Measurements from ENCODE around the gene STUB1. TPM values are rescaled to one million over a fixed set of nuclear protein-coding genes. Genes with fewer than 3 reads are reported as not detected.

Gene STUB1
- total RNA-seq, 2 experiments from 2014 or later: 72.4 to 85.5 TPM

GRCh38 chr16:708959-709358, 28.7 kb downstream of the STUB1 start:
- no TSS peak for BruUV-seq (replicated peaks)
- no peaks in the 10 kb centered on the region for H3K4me1 ChIP-seq (ENCODE audit: insufficient read depth, low read length, poor library complexity, severe bottlenecking)
- no peaks in the 10 kb centered on the region for H4K20me1 ChIP-seq (ENCODE audit: insufficient read depth, low read length)
- DNase-seq (ENCODE audit: low spot score): no peak
- H3K79me2 ChIP-seq (ENCODE audit: insufficient read depth, low read depth, low read length): no peaks in the 10 kb centered on the region
- H3K36me3 ChIP-seq (ENCODE audit: insufficient read depth, low read length): no peaks in the 10 kb centered on the region
- H3K27ac ChIP-seq (ENCODE audit: low read depth, low read length, poor library complexity, severe bottlenecking): no peak overlapping the region
- H3K9me3 ChIP-seq (ENCODE audit: low read length): no peaks in the 10 kb centered on the region
- ChIA-PET POLR2A (no interaction called here), CTCF (ENCODE audit: unreplicated experiment) (no interaction called here)
- no peaks in the 10 kb centered on the region for H3K9me2 ChIP-seq (ENCODE audit: insufficient read depth, low read length)
- H2AFZ ChIP-seq (ENCODE audit: low read length): no peak overlapping the region
- no peak overlapping the region for H3K4me3 ChIP-seq (ENCODE audit: low read depth, low read length, poor library complexity, severe bottlenecking)
- intact Hi-C loops (cut with micrococcal nuclease; ENCODE audit: unreplicated experiment): no loop called here
- TF ChIP-seq, protein P1, sequence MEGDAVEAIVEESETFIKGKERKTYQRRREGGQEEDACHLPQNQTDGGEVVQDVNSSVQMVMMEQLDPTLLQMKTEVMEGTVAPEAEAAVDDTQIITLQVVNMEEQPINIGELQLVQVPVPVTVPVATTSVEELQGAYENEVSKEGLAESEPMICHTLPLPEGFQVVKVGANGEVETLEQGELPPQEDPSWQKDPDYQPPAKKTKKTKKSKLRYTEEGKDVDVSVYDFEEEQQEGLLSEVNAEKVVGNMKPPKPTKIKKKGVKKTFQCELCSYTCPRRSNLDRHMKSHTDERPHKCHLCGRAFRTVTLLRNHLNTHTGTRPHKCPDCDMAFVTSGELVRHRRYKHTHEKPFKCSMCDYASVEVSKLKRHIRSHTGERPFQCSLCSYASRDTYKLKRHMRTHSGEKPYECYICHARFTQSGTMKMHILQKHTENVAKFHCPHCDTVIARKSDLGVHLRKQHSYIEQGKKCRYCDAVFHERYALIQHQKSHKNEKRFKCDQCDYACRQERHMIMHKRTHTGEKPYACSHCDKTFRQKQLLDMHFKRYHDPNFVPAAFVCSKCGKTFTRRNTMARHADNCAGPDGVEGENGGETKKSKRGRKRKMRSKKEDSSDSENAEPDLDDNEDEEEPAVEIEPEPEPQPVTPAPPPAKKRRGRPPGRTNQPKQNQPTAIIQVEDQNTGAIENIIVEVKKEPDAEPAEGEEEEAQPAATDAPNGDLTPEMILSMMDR (conservative IDR thresholded peaks at IDR 0.05; ENCODE audit: low read length): no peak
- TF ChIP-seq EZH2phosphoT487 (IDR thresholded peaks at IDR 0.05; ENCODE audit: borderline replicate concordance, low read depth, low read length): no peak
- H3K4me2 ChIP-seq (ENCODE audit: low read length): no peak overlapping the region

DNA sequence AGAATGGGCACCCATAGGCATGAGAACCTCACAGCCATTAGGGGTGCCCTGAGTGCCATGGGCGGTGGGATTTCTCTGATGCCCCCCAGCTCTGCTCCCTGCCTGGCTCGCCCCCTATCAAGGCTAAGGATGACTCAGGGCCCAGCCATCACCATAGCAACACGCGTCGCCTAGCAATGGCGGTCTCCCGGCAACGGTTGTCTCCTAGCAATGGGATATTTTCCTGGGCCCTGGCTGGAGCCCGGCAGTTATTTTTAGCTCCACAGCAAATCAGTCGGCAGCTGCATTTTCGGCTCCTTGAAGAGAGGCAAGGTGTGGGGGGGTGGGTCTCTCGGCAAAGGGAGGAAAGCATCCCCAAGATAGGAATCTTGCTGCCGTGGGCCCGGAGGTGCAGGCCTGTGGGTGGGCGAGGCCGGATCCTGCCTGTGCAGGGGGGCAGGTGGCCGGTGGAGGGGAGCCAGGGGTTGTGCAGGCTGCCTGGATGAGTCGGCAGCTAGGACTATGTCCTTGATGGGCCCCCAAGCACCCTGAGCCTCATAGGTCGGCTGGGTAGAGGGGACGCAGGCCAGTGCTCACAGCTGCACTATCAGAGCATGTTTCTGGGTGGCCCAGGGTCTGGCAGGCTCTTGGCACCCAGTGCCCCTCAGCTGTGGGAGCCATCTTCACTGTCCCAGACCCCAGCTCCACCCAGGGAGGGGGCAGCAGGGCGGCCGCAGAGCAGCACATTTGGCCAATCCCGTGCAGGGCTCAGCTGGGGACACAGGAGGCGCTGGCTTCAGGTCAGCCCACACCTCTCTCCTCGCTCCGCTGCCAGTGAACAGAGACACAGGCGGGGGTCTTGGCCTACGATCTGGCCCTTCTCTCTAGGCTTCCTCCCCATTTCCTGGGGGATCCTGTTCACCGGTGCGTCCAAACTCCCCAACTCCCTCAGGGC, 29.6 kb downstream of the STUB1 start:
- no peaks in the 10 kb centered on the region for H4K20me1 ChIP-seq (ENCODE audit: insufficient read depth, low read length)
- ChIA-PET POLR2A (no interaction called here), CTCF (ENCODE audit: unreplicated experiment) (no interaction called here)
- no peak overlapping the region for H2AFZ ChIP-seq (ENCODE audit: low read length)
- intact Hi-C loops (cut with micrococcal nuclease; ENCODE audit: unreplicated experiment): no loop called here
- no peaks in the 10 kb centered on the region for H3K9me2 ChIP-seq (ENCODE audit: insufficient read depth, low read length)
- no peak overlapping the region for H3K4me3 ChIP-seq (ENCODE audit: low read depth, low read length, poor library complexity, severe bottlenecking)
- no peak overlapping the region for H3K4me2 ChIP-seq (ENCODE audit: low read length)
- H3K9me3 ChIP-seq (ENCODE audit: low read length): no peaks in the 10 kb centered on the region
- peaks cover 8% of the 10 kb centered on the region for H3K4me1 ChIP-seq (ENCODE audit: insufficient read depth, low read length, poor library complexity, severe bottlenecking)
- TF ChIP-seq EZH2phosphoT487 (IDR thresholded peaks at IDR 0.05; ENCODE audit: borderline replicate concordance, low read depth, low read length): no peak
- TF ChIP-seq, protein P1 (conservative IDR thresholded peaks at IDR 0.05; ENCODE audit: low read length): no peak
- DNase-seq (ENCODE audit: low spot score): no peak
- H3K27ac ChIP-seq (ENCODE audit: low read depth, low read length, poor library complexity, severe bottlenecking): no peak overlapping the region
- no TSS peak for BruUV-seq (replicated peaks)
- no peaks in the 10 kb centered on the region for H3K36me3 ChIP-seq (ENCODE audit: insufficient read depth, low read length)
- no peaks in the 10 kb centered on the region for H3K79me2 ChIP-seq (ENCODE audit: insufficient read depth, low read depth, low read length)

GRCh38 chr16:710500-711075, 30.4 kb downstream of the STUB1 start:
- no TSS peak for BruUV-seq (replicated peaks)
- CTCF ChIA-PET (ENCODE audit: unreplicated experiment): no interaction called here
- DNase-seq (ENCODE audit: low spot score): no peak

More at GRCh38 chr16:710500-711075, 30.4 kb downstream of the STUB1 start:
- Histone ChIP-seq H3K4me3 (ENCODE audit: low read depth, low read length, poor library complexity, severe bottlenecking) (no peak overlapping the region), H3K27ac (ENCODE audit: low read depth, low read length, poor library complexity, severe bottlenecking) (no peak overlapping the region), H3K79me2 (ENCODE audit: insufficient read depth, low read depth, low read length) (no peaks in the 10 kb centered on the region), H3K9me3 (ENCODE audit: low read length) (no peaks in the 10 kb centered on the region), H3K36me3 (ENCODE audit: insufficient read depth, low read length) (no peaks in the 10 kb centered on the region), H3K9me2 (ENCODE audit: insufficient read depth, low read length) (no peaks in the 10 kb centered on the region), H2AFZ (ENCODE audit: low read length) (no peak overlapping the region), H3K4me1 (ENCODE audit: insufficient read depth, low read length, poor library complexity, severe bottlenecking) (peaks cover 8% of the 10 kb centered on the region), H4K20me1 (ENCODE audit: insufficient read depth, low read length) (no peaks in the 10 kb centered on the region), H3K4me2 (ENCODE audit: low read length) (no peak overlapping the region)
- TF ChIP-seq, protein P1 (conservative IDR thresholded peaks at IDR 0.05; ENCODE audit: low read length): no peak
- no peak for TF ChIP-seq EZH2phosphoT487 (IDR thresholded peaks at IDR 0.05; ENCODE audit: borderline replicate concordance, low read depth, low read length)
- POLR2A ChIA-PET: no interaction called here
- intact Hi-C loops (cut with micrococcal nuclease; ENCODE audit: unreplicated experiment): loop anchor here (1.0 kb wide), 1 partner anchor 75 kb away; no protein-coding TSS in a partner anchor

Measured in OCI-LY7 (cell line).